Duodenal mucosa (tissue), 2 donors: ENCODE measurements around the gene AEN.
A peak's percentile ranks its signal among the peaks of the same experiment; 100 is the strongest.

ENCODE experiments used
- H3K27ac ChIP-seq: one replicate; pipeline ENCODE4 v1.7.0; 2013; ENCODE audit warnings: low read depth, low read length
- H3K27me3 ChIP-seq, 2 donors: one replicate each; pipeline ENCODE4 v1.7.0; 2013; ENCODE audit warnings: low read length in 2 of 2, control low read depth in 1 of 2; ENCODE audit not compliant: insufficient read depth in 2 of 2, control insufficient read depth in 1 of 2
- H3K36me3 ChIP-seq, 2 donors: one replicate each; pipeline ENCODE4 v1.7.0; 2013; ENCODE audit warnings: low read length in 2 of 2, control low read depth in 1 of 2; ENCODE audit not compliant: insufficient read depth in 2 of 2, control insufficient read depth in 1 of 2
- H3K4me1 ChIP-seq, 2 donors: one replicate each; pipeline ENCODE4 v1.7.0; 2013; ENCODE audit warnings: low read length in 2 of 2, control low read depth in 1 of 2; ENCODE audit not compliant: insufficient read depth in 2 of 2, control insufficient read depth in 1 of 2
- H3K4me3 ChIP-seq, 2 donors: one replicate each; pipeline ENCODE4 v1.7.0; 2013; ENCODE audit warnings: low read length in 2 of 2, low read depth in 1 of 2
- H3K9ac ChIP-seq, 2 donors: one replicate each; pipeline ENCODE4 v1.7.0; 2013; ENCODE audit warnings: low read length in 2 of 2, low read depth in 1 of 2
- H3K9me3 ChIP-seq, 2 donors: one replicate each; pipeline ENCODE4 v1.7.0; 2013; ENCODE audit warnings: low read length in 2 of 2, control low read depth in 1 of 2; ENCODE audit not compliant: control insufficient read depth in 1 of 2

Gene AEN

GRCh38 chr15:88623061-88623460 lies 1.9 kb downstream of the AEN start:
- no peak overlapping the region for H3K27ac ChIP-seq
- H3K4me1 ChIP-seq: peaks cover 40 to 47% of the 10 kb centered on the region in 2 donors
- H3K4me3 ChIP-seq: no peak overlapping the region
- no peaks in the 10 kb centered on the region for H3K9me3 ChIP-seq
- peaks cover 0 to 15% of the 10 kb centered on the region in 2 donors for H3K36me3 ChIP-seq
- H3K27me3 ChIP-seq: no peaks in the 10 kb centered on the region
- H3K9ac ChIP-seq: peak overlapping the region; percentile 10 to 41

- Histone ChIP-seq H3K4me3 (no peak overlapping the region), H3K9me3 (no peaks in the 10 kb centered on the region), H3K4me1 (peaks cover 44 to 47% of the 10 kb centered on the region in 2 donors), H3K9ac (peak overlapping the region; percentile 10 to 41), H3K27me3 (no peaks in the 10 kb centered on the region), H3K27ac (no peak overlapping the region), H3K36me3 (peaks cover 0 to 16% of the 10 kb centered on the region in 2 donors)
These were observed 2.5 kb downstream of the AEN start for GRCh38 chr15:88623632-88624031.

DNA sequence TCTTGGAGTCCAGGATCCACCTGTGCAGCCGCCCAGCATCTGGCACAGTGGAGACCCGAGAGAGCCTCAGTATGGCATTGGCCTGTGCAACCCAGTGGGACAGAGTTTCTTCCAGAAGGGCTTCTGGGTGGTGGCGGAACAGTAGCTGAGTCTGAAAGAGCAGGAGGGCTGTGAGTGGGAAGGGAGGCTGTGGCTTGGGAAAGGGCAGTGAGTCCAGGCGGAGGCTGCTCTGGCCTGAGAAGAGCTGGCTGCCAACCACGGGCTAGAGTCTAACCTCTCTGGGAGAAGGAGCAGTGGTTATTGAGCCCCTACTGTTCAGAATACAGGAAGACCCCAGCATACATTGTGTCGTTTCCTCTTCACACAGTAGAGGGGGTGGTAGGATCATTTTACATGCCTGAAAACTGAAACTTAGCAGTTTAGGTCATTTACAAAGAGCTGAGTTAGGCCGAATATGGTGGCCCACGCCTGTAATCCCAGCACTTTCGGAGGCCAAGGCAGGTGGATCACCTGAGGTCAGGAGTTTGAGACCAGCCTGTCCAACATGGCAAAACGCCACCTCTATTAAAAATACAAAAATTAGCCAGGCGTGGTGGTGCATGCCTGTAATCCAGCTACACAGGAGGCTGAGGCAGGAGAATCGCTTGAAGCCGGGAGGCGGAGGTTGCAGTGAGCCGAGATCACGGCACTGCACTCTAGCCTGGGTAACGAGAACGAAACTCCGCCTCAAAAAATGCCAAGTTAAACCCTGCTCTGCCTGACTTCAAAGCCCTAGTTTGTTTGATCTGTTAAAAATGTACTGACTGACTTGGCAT lies 3.2 kb downstream of the AEN start:
- Histone ChIP-seq H3K9me3 (no peaks in the 10 kb centered on the region), H3K36me3 (peaks cover 3 to 21% of the 10 kb centered on the region in 2 donors), H3K9ac (peak overlapping the region; percentile 32 to 41), H3K27me3 (no peaks in the 10 kb centered on the region), H3K4me3 (no peak overlapping the region), H3K4me1 (peaks cover 44 to 47% of the 10 kb centered on the region in 2 donors), H3K27ac (no peak overlapping the region)

- Histone ChIP-seq H3K9ac (peak overlapping the region; percentile 32 to 40), H3K27me3 (no peaks in the 10 kb centered on the region), H3K36me3 (peaks cover 8 to 28% of the 10 kb centered on the region in 2 donors), H3K27ac (no peak overlapping the region), H3K4me3 (no peak overlapping the region), H3K4me1 (peaks cover 51% of the 10 kb centered on the region in 2 donors), H3K9me3 (no peaks in the 10 kb centered on the region)
These were observed 3.9 kb downstream of the AEN start for GRCh38 chr15:88624971-88625490.

GRCh38 chr15:88625943-88626741 lies 5.0 kb downstream of the AEN start:
- peaks cover 8 to 38% of the 10 kb centered on the region in 2 donors for H3K36me3 ChIP-seq
- H3K9ac ChIP-seq: no peak overlapping the region
- H3K4me3 ChIP-seq: no peak overlapping the region
- no peaks in the 10 kb centered on the region for H3K27me3 ChIP-seq
- H3K27ac ChIP-seq: no peak overlapping the region
- H3K9me3 ChIP-seq: no peaks in the 10 kb centered on the region
- peaks cover 54 to 55% of the 10 kb centered on the region in 2 donors for H3K4me1 ChIP-seq

DNA sequence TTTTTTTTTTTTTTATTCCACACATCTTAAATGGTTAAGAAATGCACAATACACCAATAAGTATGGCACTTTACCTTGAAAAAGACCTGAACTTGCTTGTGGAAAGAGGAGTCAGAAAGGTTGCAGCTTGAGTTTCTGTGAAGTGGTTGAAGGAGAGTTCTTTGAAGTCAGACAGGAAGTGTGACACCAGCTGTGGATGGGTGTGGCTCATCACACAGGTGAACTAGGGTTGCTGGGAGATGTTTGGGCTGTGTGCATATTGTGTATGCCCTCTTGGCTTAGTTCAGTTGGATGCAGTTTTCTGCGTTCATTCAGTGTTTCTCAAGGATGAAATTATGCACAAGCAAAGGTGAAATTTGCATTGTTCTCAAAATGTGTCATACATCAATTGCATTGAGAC lies 6.3 kb downstream of the AEN start:
- H3K27me3 ChIP-seq: no peaks in the 10 kb centered on the region
- H3K27ac ChIP-seq: no peak overlapping the region
- peaks cover 45 to 50% of the 10 kb centered on the region in 2 donors for H3K4me1 ChIP-seq

GRCh38 chr15:88628018-88628654 lies 7.0 kb downstream of the AEN start:
- H3K36me3 ChIP-seq: peaks cover 8 to 49% of the 10 kb centered on the region in 2 donors
- H3K9me3 ChIP-seq: no peaks in the 10 kb centered on the region
- H3K4me3 ChIP-seq: no peak overlapping the region
- peaks cover 40 to 45% of the 10 kb centered on the region in 2 donors for H3K4me1 ChIP-seq
- no peak overlapping the region for H3K9ac ChIP-seq
- no peaks in the 10 kb centered on the region for H3K27me3 ChIP-seq
- H3K27ac ChIP-seq: no peak overlapping the region

More for the DNA sequence above, 6.3 kb downstream of the AEN start:
- no peak overlapping the region for H3K4me3 ChIP-seq
- no peak overlapping the region for H3K9ac ChIP-seq
- H3K9me3 ChIP-seq: no peaks in the 10 kb centered on the region
- peaks cover 8 to 47% of the 10 kb centered on the region in 2 donors for H3K36me3 ChIP-seq

GRCh38 chr15:88629071-88629470 lies 7.9 kb downstream of the AEN start:
- Histone ChIP-seq H3K4me1 (peaks cover 31 to 36% of the 10 kb centered on the region in 2 donors), H3K36me3 (peaks cover 8 to 45% of the 10 kb centered on the region in 2 donors)

GRCh38 chr15:88630141-88630721 lies 9.1 kb downstream of the AEN start:
- Histone ChIP-seq H3K27ac (no peak overlapping the region), H3K27me3 (no peaks in the 10 kb centered on the region), H3K4me3 (no peak overlapping the region), H3K9me3 (no peaks in the 10 kb centered on the region), H3K9ac (no peak overlapping the region), H3K36me3 (peaks cover 8 to 43% of the 10 kb centered on the region in 2 donors), H3K4me1 (peaks cover 20 to 27% of the 10 kb centered on the region in 2 donors)

More at GRCh38 chr15:88629071-88629470, 7.9 kb downstream of the AEN start:
- Histone ChIP-seq H3K27me3 (no peaks in the 10 kb centered on the region), H3K9ac (no peak overlapping the region), H3K9me3 (no peaks in the 10 kb centered on the region), H3K27ac (no peak overlapping the region), H3K4me3 (no peak overlapping the region)
